ENCODE results near the gene CD163. TPM values are rescaled to one million over a fixed set of nuclear protein-coding genes. Genes with fewer than 3 reads are reported as not detected.
"Not testable (repeated sequence)": the region's sequence is repeated elsewhere in the genome, so short reads cannot be mapped to it uniquely, and the experiment has no call there.

Gene CD163
- not detected in 2 replicates for total RNA-seq

- FAIRE-seq (no peak), DNase-seq (ENCODE audit: low read depth) (no peak)
- no peak within 1 kb of the TSS for H3K4me3 ChIP-seq (ENCODE audit: low read depth, low read length)
- no peak for TF ChIP-seq CTCF (IDR thresholded peaks at IDR 0.05; ENCODE audit: insufficient read depth, low read length, severe bottlenecking)
- no peaks in the 10 kb centered on the region for H3K36me3 ChIP-seq (ENCODE audit: control insufficient read depth, insufficient read depth, low read length)
- no peaks in the 10 kb centered on the region for H3K27me3 ChIP-seq (ENCODE audit: control insufficient read depth, insufficient read depth, low read length)
Observed at GRCh38 chr12:7503686-7504415, at the start of gene CD163. Gene CD163 (minus strand): TSS chr12:7503777. CDS start chr12:7503690, 87 bp downstream.

- TF ChIP-seq CTCF (IDR thresholded peaks at IDR 0.05; ENCODE audit: insufficient read depth, low read length, severe bottlenecking), result no peak
- H3K27me3 ChIP-seq (ENCODE audit: control insufficient read depth, insufficient read depth, low read length), result no peaks in the 10 kb centered on the region
- H3K36me3 ChIP-seq (ENCODE audit: control insufficient read depth, insufficient read depth, low read length), result no peaks in the 10 kb centered on the region
- no peak overlapping the region for H3K4me3 ChIP-seq (ENCODE audit: low read depth, low read length)
- FAIRE-seq (no peak), DNase-seq (ENCODE audit: low read depth) (no peak)
Observed at GRCh38 chr12:7542813-7543212, 39.2 kb upstream of the CD163 start.

GRCh38 chr12:7542046-7542445 lies 38.5 kb upstream of the CD163 start:
- FAIRE-seq, result no peak

GRCh38 chr12:7514416-7514815 lies 10.8 kb upstream of the CD163 start:
- Histone ChIP-seq H3K4me3 (ENCODE audit: low read depth, low read length) (no peak overlapping the region), H3K27me3 (ENCODE audit: control insufficient read depth, insufficient read depth, low read length) (no peaks in the 10 kb centered on the region), H3K36me3 (ENCODE audit: control insufficient read depth, insufficient read depth, low read length) (no peaks in the 10 kb centered on the region)
- DNase-seq (ENCODE audit: low read depth) (no peak), FAIRE-seq (no peak)
- TF ChIP-seq CTCF (IDR thresholded peaks at IDR 0.05; ENCODE audit: insufficient read depth, low read length, severe bottlenecking), result no peak

More at GRCh38 chr12:7542046-7542445, 38.5 kb upstream of the CD163 start:
- no peaks in the 10 kb centered on the region for H3K36me3 ChIP-seq (ENCODE audit: control insufficient read depth, insufficient read depth, low read length)
- no peak overlapping the region for H3K4me3 ChIP-seq (ENCODE audit: low read depth, low read length)
- no peak for TF ChIP-seq CTCF (IDR thresholded peaks at IDR 0.05; ENCODE audit: insufficient read depth, low read length, severe bottlenecking)
- H3K27me3 ChIP-seq (ENCODE audit: control insufficient read depth, insufficient read depth, low read length), result no peaks in the 10 kb centered on the region
- DNase-seq (ENCODE audit: low read depth), result no peak

- Histone ChIP-seq H3K36me3 (ENCODE audit: control insufficient read depth, insufficient read depth, low read length) (no peaks in the 10 kb centered on the region), H3K27me3 (ENCODE audit: control insufficient read depth, insufficient read depth, low read length) (no peaks in the 10 kb centered on the region), H3K4me3 (ENCODE audit: low read depth, low read length) (no peak overlapping the region)
- peak; percentile 15 for DNase-seq (ENCODE audit: low read depth)
- no peak for FAIRE-seq
- no peak for TF ChIP-seq CTCF (IDR thresholded peaks at IDR 0.05; ENCODE audit: insufficient read depth, low read length, severe bottlenecking)
Observed at GRCh38 chr12:7512553-7512952, 9.0 kb upstream of the CD163 start.

- H3K36me3 ChIP-seq (ENCODE audit: control insufficient read depth, insufficient read depth, low read length); H3K4me3 ChIP-seq (ENCODE audit: low read depth, low read length); H3K27me3 ChIP-seq (ENCODE audit: control insufficient read depth, insufficient read depth, low read length); DNase-seq (ENCODE audit: low read depth); FAIRE-seq: not testable (repeated sequence)
Observed at GRCh38 chr12:7509793-7510470, 6.4 kb upstream of the CD163 start.

All from bronchial epithelial cell (primary cell).